ENCODE measurements around the gene GPER1. TPM values are rescaled to one million over a fixed set of nuclear protein-coding genes. Genes with fewer than 3 reads are reported as not detected.

Gene GPER1
- total RNA-seq, 1 donor from 2014 or later, result 11.1 TPM

GRCh38 chr7:1106793-1107421 lies 19.0 kb downstream of the GPER1 start:
- H3K27ac ChIP-seq, result no peak overlapping the region
- no peak overlapping the region for H3K4me3 ChIP-seq
- TF ChIP-seq CTCF (IDR thresholded peaks at IDR 0.05), result no peak
- DNase-seq, result no peak
- no peaks in the 10 kb centered on the region for H3K36me3 ChIP-seq
- no peaks in the 10 kb centered on the region for H3K4me1 ChIP-seq
- intact Hi-C loops (cut with DNase I), result no loop called here
- H3K9me3 ChIP-seq, result no peaks in the 10 kb centered on the region
- ATAC-seq, result no peak
- H3K27me3 ChIP-seq, result no peaks in the 10 kb centered on the region

GRCh38 chr7:1108264-1108920 lies 20.5 kb downstream of the GPER1 start:
- Histone ChIP-seq H3K27me3 (no peaks in the 10 kb centered on the region), H3K9me3 (no peaks in the 10 kb centered on the region), H3K36me3 (no peaks in the 10 kb centered on the region), H3K4me3 (no peak overlapping the region), H3K4me1 (no peaks in the 10 kb centered on the region), H3K27ac (no peak overlapping the region)
- no peak for DNase-seq
- ATAC-seq, result peak; percentile 70
- TF ChIP-seq CTCF (IDR thresholded peaks at IDR 0.05), result no peak
- intact Hi-C loops (cut with DNase I), result no loop called here

- Histone ChIP-seq H3K9me3 (no peaks in the 10 kb centered on the region), H3K36me3 (no peaks in the 10 kb centered on the region), H3K4me1 (no peaks in the 10 kb centered on the region), H3K27me3 (no peaks in the 10 kb centered on the region), H3K4me3 (no peak overlapping the region), H3K27ac (no peak overlapping the region)
- TF ChIP-seq CTCF (IDR thresholded peaks at IDR 0.05), result no peak
- DNase-seq, result no peak
- intact Hi-C loops (cut with DNase I), result no loop called here
- ATAC-seq, result no peak
These were observed 21.8 kb downstream of the GPER1 start for GRCh38 chr7:1109581-1110310.

- intact Hi-C loops (cut with DNase I), result no loop called here
- H3K4me3 ChIP-seq, result no peak overlapping the region
- ATAC-seq (no peak), DNase-seq (no peak)
- no peak overlapping the region for H3K27ac ChIP-seq
- H3K4me1 ChIP-seq, result no peaks in the 10 kb centered on the region
- no peaks in the 10 kb centered on the region for H3K27me3 ChIP-seq
- H3K9me3 ChIP-seq, result no peaks in the 10 kb centered on the region
- no peaks in the 10 kb centered on the region for H3K36me3 ChIP-seq
- TF ChIP-seq CTCF (IDR thresholded peaks at IDR 0.05), result no peak
These were observed 22.4 kb downstream of the GPER1 start for GRCh38 chr7:1110358-1110757.

- intact Hi-C loops (cut with DNase I), result no loop called here
- Histone ChIP-seq H3K27ac (no peak overlapping the region), H3K27me3 (no peaks in the 10 kb centered on the region), H3K4me1 (no peaks in the 10 kb centered on the region), H3K36me3 (no peaks in the 10 kb centered on the region), H3K9me3 (no peaks in the 10 kb centered on the region), H3K4me3 (no peak overlapping the region)
- no peak for TF ChIP-seq CTCF (IDR thresholded peaks at IDR 0.05)
- DNase-seq, result no peak
- no peak for ATAC-seq
These were observed 23.2 kb downstream of the GPER1 start for GRCh38 chr7:1111156-1111555.

Measured in upper lobe of right lung (tissue), 1 donor.